NCI-H1694 treated with DMSO at 0.1 percent for 48 hours (cell line): ENCODE data around the gene GATA2.

Source experiments
- DNase-seq: peaks from one replicate; lab custom pipeline; 2025; lab: John Stamatoyannopoulos, UW

Gene GATA2

DNA sequence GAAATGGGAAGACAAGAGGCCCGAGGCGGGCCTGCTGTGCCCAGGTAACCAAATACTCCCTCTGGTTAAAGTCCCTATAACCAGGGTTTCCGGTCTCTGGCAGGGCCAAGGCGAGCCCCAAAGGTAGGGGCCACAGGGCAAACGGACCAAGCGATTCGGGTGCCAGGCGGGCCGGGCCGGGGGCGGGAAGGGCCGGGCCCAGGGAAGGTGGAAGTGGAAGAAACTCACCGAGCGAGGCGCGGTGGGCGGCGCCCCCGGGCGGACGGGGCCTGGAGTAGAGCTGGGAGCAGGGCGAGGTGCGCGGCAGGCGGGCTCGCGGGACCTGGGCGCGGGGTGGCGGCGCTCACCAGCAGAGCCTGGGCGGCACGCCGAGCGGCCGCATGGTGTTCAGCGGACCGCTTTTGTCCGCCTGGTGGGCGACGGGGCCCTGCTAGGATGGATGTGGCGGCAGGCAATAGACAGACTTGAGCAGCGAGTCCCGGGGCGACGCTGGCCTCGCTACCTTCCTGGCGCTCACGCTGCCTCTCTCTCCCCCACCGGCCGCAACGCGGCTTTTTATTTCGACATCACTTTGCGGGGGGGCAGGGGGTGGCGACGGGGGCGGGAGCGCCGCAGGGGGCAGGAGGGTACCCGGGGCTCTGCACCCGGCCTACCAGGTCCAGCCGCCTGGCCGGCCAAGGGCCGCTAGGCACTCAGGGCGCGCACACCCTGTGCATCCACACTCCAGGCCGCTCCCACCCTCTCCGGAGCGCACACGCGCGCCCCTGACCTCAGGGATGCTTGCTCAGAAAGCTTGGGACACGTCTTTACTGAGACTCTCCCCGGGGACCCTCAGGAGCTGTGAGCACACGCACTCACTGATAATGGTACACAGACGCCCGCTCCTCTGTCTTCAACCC lies at the start of gene GATA2:
Gene GATA2, minus strand, starts transcription at position 531 of the 899 bp plus-strand sequence. CDS start 6,170 bp downstream, outside the sequence.
- no peak for DNase-seq

DNA sequence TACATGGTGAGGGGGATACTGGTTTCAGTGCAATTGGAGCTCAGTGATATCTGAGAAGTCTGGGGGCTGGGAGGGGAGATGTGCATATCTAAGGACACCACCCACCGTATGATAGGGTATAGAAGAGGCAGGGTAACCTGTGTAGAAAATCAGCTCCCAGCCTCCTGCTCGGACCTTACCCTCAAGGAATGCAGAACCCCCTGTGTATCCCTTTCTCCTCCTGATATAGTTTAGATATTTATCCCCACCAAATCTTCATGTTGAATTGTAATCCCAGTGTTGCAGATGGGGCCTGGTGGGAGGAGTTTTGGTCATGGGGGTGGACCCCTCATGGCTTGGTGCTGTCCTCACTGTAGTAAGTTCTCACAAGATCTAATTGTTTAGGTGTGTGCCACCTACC lies 48.2 kb upstream of the GATA2 start:
- DNase-seq: no peak

- no peak for DNase-seq
Observed at GRCh38 chr3:128539376-128539775, 46.4 kb upstream of the GATA2 start.

- DNase-seq: no peak
Observed at GRCh38 chr3:128537091-128537703, 44.2 kb upstream of the GATA2 start.

DNA sequence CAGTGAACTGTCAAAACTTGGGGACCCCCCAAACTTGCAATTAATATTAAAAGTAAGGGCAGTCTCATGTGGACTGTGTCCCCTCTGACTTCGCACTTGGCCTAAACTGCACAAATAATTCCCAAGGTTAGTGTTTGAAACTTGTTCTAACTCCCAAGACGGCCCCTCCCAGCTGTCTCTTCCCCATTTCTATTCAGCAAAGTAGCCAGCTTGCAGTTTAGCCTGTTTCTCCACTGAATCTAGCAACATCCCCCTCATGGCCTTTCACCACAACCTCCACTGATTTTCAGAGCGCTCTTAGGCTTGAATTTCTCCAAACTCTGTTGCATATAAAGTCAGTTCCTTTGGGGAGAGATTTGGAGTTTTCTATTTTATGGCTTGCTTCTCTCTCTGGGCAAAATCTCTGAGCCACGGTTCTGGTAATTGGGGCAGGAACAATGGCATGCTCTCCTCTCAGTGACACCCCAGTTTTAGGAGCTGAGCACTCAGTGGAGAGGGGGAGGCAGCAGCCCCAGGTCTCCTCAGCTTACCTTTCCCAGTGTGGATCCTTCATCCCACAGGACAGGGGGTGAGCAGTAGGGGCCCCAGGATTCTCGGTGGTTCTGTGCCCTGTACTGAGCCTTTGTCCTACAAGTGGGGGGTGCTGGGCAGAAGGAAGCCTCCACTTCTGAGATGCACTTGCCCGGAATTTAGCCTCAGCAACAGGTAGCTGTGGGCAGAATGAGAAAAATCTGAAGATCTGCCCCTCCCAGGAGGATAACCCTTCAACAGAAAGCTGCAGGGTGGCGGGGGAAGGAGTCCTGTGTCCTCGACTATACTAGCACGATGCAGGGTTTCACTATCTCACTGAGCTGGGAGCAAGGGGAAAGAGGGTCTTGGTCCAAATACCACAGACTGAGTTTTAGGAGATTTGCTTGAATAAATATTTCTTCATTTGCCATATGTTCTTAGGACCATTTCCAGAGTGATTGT lies 39.3 kb upstream of the GATA2 start:
- DNase-seq: no peak

- DNase-seq: no peak
Observed at GRCh38 chr3:128524374-128525299, 31.6 kb upstream of the GATA2 start.

DNA sequence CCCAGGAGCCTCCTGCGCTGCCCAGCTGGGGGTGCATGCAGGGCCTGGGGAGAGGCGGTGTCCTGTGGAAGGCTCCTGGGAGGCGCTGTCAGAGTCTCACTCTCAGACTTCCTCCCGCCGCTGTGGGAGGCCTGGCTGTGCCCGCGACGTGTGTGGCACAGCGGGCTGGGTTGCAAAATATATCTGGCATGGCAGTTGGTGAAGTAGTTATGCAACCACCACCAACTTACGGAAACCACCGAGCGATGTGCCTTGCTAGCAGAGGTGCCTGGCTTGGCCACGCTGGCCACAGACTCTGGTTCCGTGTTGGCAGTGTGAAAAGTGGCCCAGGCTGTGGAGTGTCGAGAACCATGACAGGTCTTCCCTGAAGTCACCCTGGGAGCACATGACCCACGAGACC lies 30.6 kb upstream of the GATA2 start:
- no peak for DNase-seq

GRCh38 chr3:128521715-128522114 lies 28.7 kb upstream of the GATA2 start:
- DNase-seq: no peak

- no peak for DNase-seq
Observed at GRCh38 chr3:128518587-128519490, 25.8 kb upstream of the GATA2 start.

DNA sequence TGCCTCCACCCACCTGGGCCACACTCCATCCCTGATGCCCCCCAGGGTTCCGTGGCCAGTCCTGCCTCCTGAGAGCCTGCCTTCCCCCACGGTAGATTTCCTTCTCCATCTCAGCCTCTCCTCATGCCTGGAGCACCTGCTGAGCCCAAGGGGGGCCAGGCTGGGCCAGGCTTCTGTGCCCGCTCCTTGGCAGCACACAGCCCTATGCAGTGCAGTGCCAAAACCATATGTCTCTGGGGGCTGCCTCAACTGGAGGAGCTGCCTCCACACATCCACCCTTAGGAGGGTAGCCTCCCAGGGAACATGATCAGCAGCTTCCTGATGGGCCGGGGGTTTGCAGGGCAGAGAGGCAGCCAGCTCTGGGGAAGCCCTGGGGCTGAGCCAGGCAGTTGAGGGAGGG lies 24.6 kb upstream of the GATA2 start:
- no peak for DNase-seq

GRCh38 chr3:128515967-128516366 lies 23.0 kb upstream of the GATA2 start:
- DNase-seq: no peak

DNA sequence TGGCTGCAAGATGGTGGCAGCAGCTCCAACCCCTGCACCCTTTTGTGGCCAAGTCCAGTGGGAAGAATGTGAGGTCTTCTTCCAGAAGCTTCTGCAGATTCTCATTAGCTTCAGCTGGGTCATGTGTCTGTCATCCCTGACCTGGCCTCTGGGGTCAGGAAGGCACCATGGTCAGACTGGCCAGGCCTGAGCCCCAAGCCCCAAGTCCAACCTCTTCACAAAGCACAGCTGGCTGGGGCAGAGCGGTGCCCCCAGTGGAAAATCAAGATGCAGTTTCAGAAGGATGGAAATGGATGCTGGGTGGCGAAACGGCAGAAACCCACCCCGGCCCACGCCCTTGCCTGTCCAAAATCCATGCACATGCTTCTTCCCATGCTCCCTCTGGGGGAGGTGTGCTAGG lies 15.9 kb upstream of the GATA2 start:
- no peak for DNase-seq

DNA sequence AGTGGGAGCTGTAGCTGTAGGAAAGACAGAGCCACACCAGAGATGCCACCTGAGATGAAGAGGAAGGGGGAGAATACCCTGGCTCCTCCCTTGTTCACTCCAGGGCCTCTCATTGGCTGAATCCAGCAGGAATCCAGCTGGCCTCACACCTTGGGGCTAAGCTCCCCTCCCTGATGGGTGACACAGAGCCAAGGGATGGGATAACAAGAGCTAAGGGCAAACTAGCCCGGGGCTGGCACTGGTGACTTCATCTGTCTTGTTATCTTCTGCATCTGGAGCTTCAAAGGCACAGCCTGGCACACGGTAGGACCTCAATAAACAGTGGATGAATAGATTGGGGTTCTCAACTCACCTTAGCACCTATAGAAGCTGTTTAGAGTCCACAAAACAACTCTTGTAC lies 13.8 kb upstream of the GATA2 start:
- DNase-seq: no peak

DNA sequence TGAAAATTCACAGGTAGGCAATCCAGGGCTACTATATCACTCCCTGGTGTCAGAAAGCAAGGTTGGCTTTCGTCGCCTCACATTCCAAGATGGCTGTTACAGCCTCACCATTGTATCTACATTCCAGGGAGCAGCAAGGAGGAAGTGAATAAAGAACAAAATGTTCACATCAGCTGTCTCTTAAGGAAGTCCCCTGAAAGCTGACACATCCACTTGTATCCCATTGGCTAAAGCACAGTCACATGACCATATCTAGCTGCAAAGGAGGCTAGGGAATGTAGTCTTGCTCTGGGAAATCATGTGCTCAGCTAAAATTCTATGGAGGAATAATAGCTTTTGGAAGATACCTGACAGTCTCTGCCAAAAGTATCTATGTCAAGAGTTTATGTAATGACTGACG lies 12.8 kb upstream of the GATA2 start:
- no peak for DNase-seq

DNA sequence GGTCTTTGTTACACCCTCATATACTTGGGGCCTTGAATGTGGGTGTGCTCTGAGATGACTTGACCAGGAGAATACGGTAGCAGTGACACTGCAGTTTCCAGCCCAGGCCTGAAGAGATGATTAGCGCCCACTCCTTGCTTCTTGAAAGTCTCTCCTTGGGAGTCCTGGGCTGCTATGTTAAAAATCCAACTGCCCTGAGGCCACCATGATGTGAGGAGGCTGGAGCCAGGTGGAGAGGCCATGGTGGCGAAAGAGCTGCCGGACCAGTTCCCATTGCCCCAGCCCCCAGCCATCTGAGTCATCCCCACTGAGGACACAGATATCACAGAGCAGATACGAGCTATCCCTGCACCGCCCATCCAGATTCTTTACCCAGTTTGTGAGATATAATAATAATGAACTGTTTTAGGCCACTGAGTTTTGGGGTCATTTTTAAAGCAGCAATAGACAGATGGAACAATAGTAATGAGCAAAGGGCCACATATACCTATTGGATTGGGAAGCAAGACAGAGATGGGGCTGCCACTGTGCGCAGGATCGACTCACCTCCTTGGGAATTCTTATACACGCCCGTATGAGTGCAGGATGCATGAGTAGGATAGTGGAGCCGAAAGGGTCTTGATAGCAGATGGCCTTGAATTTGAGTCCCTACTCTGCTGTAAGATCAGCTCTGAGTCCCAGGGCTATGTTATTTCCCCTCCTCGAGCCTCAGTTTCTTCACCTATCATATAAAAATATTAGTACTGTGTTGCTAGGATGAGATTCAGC lies 12.1 kb upstream of the GATA2 start:
- DNase-seq: no peak

GRCh38 chr3:128504533-128504915 lies 11.5 kb upstream of the GATA2 start:
- no peak for DNase-seq

GRCh38 chr3:128503751-128504532 lies 10.9 kb upstream of the GATA2 start:
- DNase-seq: no peak

GRCh38 chr3:128503164-128503651 lies 10.2 kb upstream of the GATA2 start:
- no peak for DNase-seq
